H9 (cell line): Measurements from ENCODE around the gene MED27. TPM values are rescaled to one million over a fixed set of nuclear protein-coding genes. Genes with fewer than 3 reads are reported as not detected.

ENCODE experiments used
- DNase-seq: peaks from one replicate; pipeline ENCODE4 v3.0.0-alpha.2; 2017
- H2AFZ ChIP-seq: one replicate; pipeline ENCODE4 v1.6.1; 2013; ENCODE audit warnings: mild to moderate bottlenecking, low read length, control low read depth, moderate library complexity
- H2AK5ac ChIP-seq: 2 replicates; pipeline ENCODE4 v1.6.1; 2013; ENCODE audit warnings: low read length, control low read depth, mixed read lengths; ENCODE audit not compliant: insufficient read length
- H2BK120ac ChIP-seq: one replicate; pipeline ENCODE4 v1.6.1; 2013; ENCODE audit warnings: low read depth, mild to moderate bottlenecking, low read length, control low read depth, inconsistent platforms; ENCODE audit not compliant: poor library complexity, severe bottlenecking
- H2BK12ac ChIP-seq: 2 replicates; pipeline ENCODE4 v1.6.1; 2013; ENCODE audit warnings: low read length, control low read depth, mixed read lengths, low read depth; ENCODE audit not compliant: insufficient read length
- H2BK15ac ChIP-seq: 2 replicates; pipeline ENCODE4 v1.6.1; 2013; ENCODE audit warnings: low read depth, low read length, control low read depth
- H2BK20ac ChIP-seq: one replicate; pipeline ENCODE4 v1.6.1; 2013; ENCODE audit warnings: low read depth, mild to moderate bottlenecking, low read length, control low read depth, inconsistent platforms; ENCODE audit not compliant: poor library complexity, severe bottlenecking
- H2BK5ac ChIP-seq: 2 replicates; pipeline ENCODE4 v1.6.1; 2013; ENCODE audit warnings: low read length, control low read depth, mixed read lengths; ENCODE audit not compliant: insufficient read length
- H3K14ac ChIP-seq: 2 replicates; pipeline ENCODE4 v1.6.1; 2013; ENCODE audit warnings: low read length, control low read depth; ENCODE audit not compliant: insufficient read depth
- H3K18ac ChIP-seq: 2 replicates; pipeline ENCODE4 v1.6.1; 2013; ENCODE audit warnings: low read depth, mild to moderate bottlenecking, mixed read lengths, low read length, control low read depth; ENCODE audit not compliant: insufficient read length
- H3K23ac ChIP-seq: 2 replicates; pipeline ENCODE4 v1.6.1; 2013; ENCODE audit warnings: low read length, control low read depth, mixed read lengths, low read depth; ENCODE audit not compliant: insufficient read length
- H3K23me2 ChIP-seq: 2 replicates; pipeline ENCODE4 v1.6.1; 2013; ENCODE audit warnings: low read depth, mild to moderate bottlenecking, mixed read lengths, low read length, control low read depth; ENCODE audit not compliant: insufficient read length, poor library complexity, severe bottlenecking
- H3K27ac ChIP-seq: 2 replicates; pipeline ENCODE4 v1.5.1; 2013; ENCODE audit warnings: low read length, control low read depth, mixed read lengths, low read depth; ENCODE audit not compliant: insufficient read length
- H3K27me3 ChIP-seq: 2 replicates; pipeline ENCODE4 v1.6.1; 2013; ENCODE audit warnings: low read length, control low read depth, inconsistent platforms; ENCODE audit not compliant: insufficient read depth
- H3K4ac ChIP-seq: 2 replicates; pipeline ENCODE4 v1.6.1; 2013; ENCODE audit warnings: low read depth, mild to moderate bottlenecking, control low read depth, inconsistent platforms, low read length, moderate library complexity
- H3K4me1 ChIP-seq: 2 replicates; pipeline ENCODE4 v1.6.1; 2013; ENCODE audit warnings: low read length, control low read depth, inconsistent platforms; ENCODE audit not compliant: insufficient read depth
- H3K4me2 ChIP-seq: 2 replicates; pipeline ENCODE4 v1.6.1; 2013; ENCODE audit warnings: low read length, control low read depth, mixed read lengths; ENCODE audit not compliant: insufficient read length, insufficient read depth
- H3K56ac ChIP-seq: 2 replicates; pipeline ENCODE4 v1.6.1; 2013; ENCODE audit warnings: low read depth, mild to moderate bottlenecking, mixed read lengths, low read length, control low read depth; ENCODE audit not compliant: insufficient read length
- H3K79me1 ChIP-seq: 2 replicates; pipeline ENCODE4 v1.6.1; 2013; ENCODE audit warnings: low read depth, mild to moderate bottlenecking, moderate library complexity, low read length, control low read depth, inconsistent platforms; ENCODE audit not compliant: insufficient read depth, poor library complexity, severe bottlenecking
- H3K79me2 ChIP-seq: 2 replicates; pipeline ENCODE4 v1.6.1; 2013; ENCODE audit warnings: low read length, control low read depth, inconsistent platforms; ENCODE audit not compliant: insufficient read depth
- H3K9ac ChIP-seq: 2 replicates; pipeline ENCODE4 v1.6.1; 2013; ENCODE audit warnings: low read length, control low read depth, mixed read lengths; ENCODE audit not compliant: insufficient read length; ENCODE audit errors: extremely low read depth
- H3K9me3 ChIP-seq: one replicate; pipeline ENCODE4 v1.6.1; 2013; ENCODE audit warnings: low read depth, low read length, inconsistent platforms; ENCODE audit not compliant: control insufficient read depth
- H3T11ph ChIP-seq: one replicate; pipeline ENCODE4 v1.6.1; 2013; ENCODE audit warnings: mild to moderate bottlenecking, low read length, control low read depth, inconsistent platforms
- H4K20me1 ChIP-seq: one replicate; pipeline ENCODE4 v1.6.1; 2013; ENCODE audit not compliant: control insufficient read depth, insufficient read length, insufficient read depth
- H4K5ac ChIP-seq: 2 replicates; pipeline ENCODE4 v1.6.1; 2013; ENCODE audit warnings: low read depth, mild to moderate bottlenecking, mixed read lengths, low read length, control low read depth; ENCODE audit not compliant: insufficient read length
- H4K8ac ChIP-seq: replicated peaks from 2 replicates; pipeline ENCODE4 v1.6.1; 2013; ENCODE audit warnings: low read length, control low read depth, mixed read lengths, low read depth; ENCODE audit not compliant: insufficient read length
- H4K91ac ChIP-seq: 2 replicates; pipeline ENCODE4 v1.6.1; 2013; ENCODE audit warnings: low read depth, mild to moderate bottlenecking, moderate library complexity, mixed read lengths, low read length, control low read depth; ENCODE audit not compliant: insufficient read length
- H3K27ac Mint-ChIP-seq, 3 experiments: 2 replicates in 2 of 3; 3 replicates in 1 of 3; pipeline ENCODE4 v1.8.0; 2020 to 2021; ENCODE audit warnings: mixed read lengths in 3 of 3, mild to moderate bottlenecking in 1 of 3, moderate library complexity in 1 of 3
- H3K27me3 Mint-ChIP-seq: 2 replicates; pipeline ENCODE4 v1.8.0; 2021; ENCODE audit warnings: low read depth, mild to moderate bottlenecking, moderate library complexity, mixed read lengths
- H3K36me3 Mint-ChIP-seq, 3 experiments: 2 replicates in 2 of 3; 3 replicates in 1 of 3; pipeline ENCODE4 v1.8.0; 2020 to 2021; ENCODE audit warnings: low read depth in 3 of 3, mixed read lengths in 3 of 3; ENCODE audit not compliant: insufficient read depth in 1 of 3
- H3K4me1 Mint-ChIP-seq, 2 experiments: 2 replicates each; pipeline ENCODE4 v1.8.0; 2020; ENCODE audit warnings: mixed read lengths in 2 of 2
- H3K4me3 Mint-ChIP-seq, 2 experiments: 2 replicates in 1 of 2; 3 replicates in 1 of 2; pipeline ENCODE4 v1.8.0; 2020 to 2021; ENCODE audit warnings: mild to moderate bottlenecking in 2 of 2, mixed read lengths in 2 of 2, moderate library complexity in 1 of 2
- H3K9me3 Mint-ChIP-seq, 2 experiments: 2 replicates in 1 of 2; 3 replicates in 1 of 2; pipeline ENCODE4 v1.8.0; 2020; ENCODE audit warnings: mild to moderate bottlenecking in 2 of 2, mixed read lengths in 2 of 2, moderate library complexity in 1 of 2
- whole genome bisulfite sequencing: extraction: QIAGEN DNeasy Blood & Tissue Kit; methylation state at CpG from one replicate; pipeline ENCODE4 v1.1.7; 2013; ENCODE audit warnings: missing lambda C conversion rate, low lambda C conversion rate, mixed read lengths; ENCODE audit not compliant: insufficient read length; ENCODE audit errors: extremely low coverage; 5-methylcytosine and 5-hydroxymethylcytosine counted together
- total RNA-seq: library from RNA; stranded (reverse); gene quantifications from 2 replicates; pipeline ENCODE4 v1.2.1, GENCODE V29; 2021
- TF ChIP-seq, protein P1 (sequence below): fragments of 200-600 bp; sonication (generic); conservative IDR thresholded peaks from 3 replicates; pipeline ENCODE4 v1.8.0; 2021; ENCODE audit warnings: antibody characterized with exemption, mild to moderate bottlenecking

The MED27 gene
- total RNA-seq, 1 experiment from 2014 or later = 33.5 TPM

DNA sequence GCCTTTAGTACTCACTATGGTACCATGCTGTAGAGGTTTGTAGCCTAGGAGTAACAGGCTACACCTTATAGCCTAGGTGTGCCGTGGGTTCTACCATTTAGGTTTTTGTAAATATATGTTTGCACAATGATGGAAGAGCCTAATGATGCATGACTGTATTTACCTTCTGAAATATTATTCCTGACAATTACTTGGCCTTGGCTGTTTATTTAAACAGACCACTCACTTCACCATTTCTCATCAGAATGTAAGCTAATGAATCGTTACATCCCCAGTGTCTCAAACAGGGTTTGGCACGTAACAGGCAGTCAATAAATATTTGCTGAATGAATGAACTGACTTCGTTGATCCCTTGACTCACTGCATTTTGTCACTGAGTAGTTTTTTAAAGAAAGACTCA, 93.1 kb downstream of the MED27 start:
- no peak overlapping the region for H3K27ac Mint-ChIP-seq
- no peak overlapping the region for H3K4me3 Mint-ChIP-seq
- H2AFZ ChIP-seq = no peak overlapping the region
- no peaks in the 10 kb centered on the region for H3K36me3 Mint-ChIP-seq
- no peak overlapping the region for H4K5ac ChIP-seq
- no CpG with 5 or more reads among the region's 4 CpGs for WGBS
- H3K9me3 ChIP-seq = no peaks in the 10 kb centered on the region
- H3K79me2 ChIP-seq = no peaks in the 10 kb centered on the region
- no peak overlapping the region for H2BK120ac ChIP-seq
- no peak overlapping the region for H3K56ac ChIP-seq
- TF ChIP-seq, protein P1, sequence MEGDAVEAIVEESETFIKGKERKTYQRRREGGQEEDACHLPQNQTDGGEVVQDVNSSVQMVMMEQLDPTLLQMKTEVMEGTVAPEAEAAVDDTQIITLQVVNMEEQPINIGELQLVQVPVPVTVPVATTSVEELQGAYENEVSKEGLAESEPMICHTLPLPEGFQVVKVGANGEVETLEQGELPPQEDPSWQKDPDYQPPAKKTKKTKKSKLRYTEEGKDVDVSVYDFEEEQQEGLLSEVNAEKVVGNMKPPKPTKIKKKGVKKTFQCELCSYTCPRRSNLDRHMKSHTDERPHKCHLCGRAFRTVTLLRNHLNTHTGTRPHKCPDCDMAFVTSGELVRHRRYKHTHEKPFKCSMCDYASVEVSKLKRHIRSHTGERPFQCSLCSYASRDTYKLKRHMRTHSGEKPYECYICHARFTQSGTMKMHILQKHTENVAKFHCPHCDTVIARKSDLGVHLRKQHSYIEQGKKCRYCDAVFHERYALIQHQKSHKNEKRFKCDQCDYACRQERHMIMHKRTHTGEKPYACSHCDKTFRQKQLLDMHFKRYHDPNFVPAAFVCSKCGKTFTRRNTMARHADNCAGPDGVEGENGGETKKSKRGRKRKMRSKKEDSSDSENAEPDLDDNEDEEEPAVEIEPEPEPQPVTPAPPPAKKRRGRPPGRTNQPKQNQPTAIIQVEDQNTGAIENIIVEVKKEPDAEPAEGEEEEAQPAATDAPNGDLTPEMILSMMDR = no peak
- no peaks in the 10 kb centered on the region for H3K27me3 ChIP-seq
- no peak overlapping the region for H3K18ac ChIP-seq
- no peaks in the 10 kb centered on the region for H3K27me3 Mint-ChIP-seq
- no peak overlapping the region for H3K9ac ChIP-seq
- no peak overlapping the region for H2BK5ac ChIP-seq
- no peak overlapping the region for H4K8ac ChIP-seq
- no peak for DNase-seq
- H3K79me1 ChIP-seq = no peaks in the 10 kb centered on the region
- no peak overlapping the region for H3K23ac ChIP-seq
- no peaks in the 10 kb centered on the region for H3K23me2 ChIP-seq
- no peak overlapping the region for H3K4me2 ChIP-seq
- peaks cover 3% of the 10 kb centered on the region; the same call in 1 of the 2 replicates for H3K4me1 ChIP-seq
- H2BK15ac ChIP-seq = no peak overlapping the region
- H2AK5ac ChIP-seq = no peak overlapping the region
- no peak overlapping the region for H2BK20ac ChIP-seq
- no peak overlapping the region for H3T11ph ChIP-seq
- H3K27ac ChIP-seq = no peak overlapping the region
- H4K20me1 ChIP-seq = peaks cover 2% of the 10 kb centered on the region
- no peak overlapping the region for H2BK12ac ChIP-seq
- no peak overlapping the region for H3K14ac ChIP-seq
- no peak overlapping the region for H3K4ac ChIP-seq
- no peaks in the 10 kb centered on the region for H3K9me3 Mint-ChIP-seq
- H4K91ac ChIP-seq = no peak overlapping the region
- H3K4me1 Mint-ChIP-seq = peaks cover 16 to 41% of the 10 kb centered on the region in 2 experiments
